Body of pancreas (tissue), 4 donors: ENCODE measurements around the gene KRT75.
"Not testable (repeated sequence)": the region's sequence is repeated elsewhere in the genome, so short reads cannot be mapped to it uniquely, and the experiment has no call there.

Source experiments
- CTCF ChIP-seq, 7 experiments: fragments of 450-650 bp in 4 of 7; fragments of 200-600 bp in 3 of 7; sonication (generic) in 3 of 7; IDR thresholded peaks; one replicate each; pipeline ENCODE4 v1.5.1; 2016 to 2019; ENCODE audit warnings: antibody characterized with exemption in 7 of 7
- POLR2A ChIP-seq, 3 donors: fragments of 450-650 bp; IDR thresholded peaks; one replicate each; pipeline ENCODE4 v1.6.1; 2016; ENCODE audit warnings: antibody characterized with exemption in 3 of 3, mild to moderate bottlenecking in 2 of 3

GRCh38 chr12:52410589-52411248, 23.5 kb downstream of the KRT75 start:
- TF ChIP-seq CTCF, POLR2A (IDR thresholded peaks at IDR 0.05): not testable (repeated sequence)
